Measurements from ENCODE around the gene DHDDS.

Gene DHDDS

GRCh38 chr1:26418865-26419349 lies 13.2 kb upstream of the DHDDS start:
- DNase-seq: no peak

GRCh38 chr1:26419494-26419893 lies 12.6 kb upstream of the DHDDS start:
- no peak for DNase-seq

GRCh38 chr1:26429721-26430120 lies 2.4 kb upstream of the DHDDS start:
- no peak for DNase-seq

GRCh38 chr1:26432793-26433192 lies 672 bp downstream of the DHDDS start:
- DNase-seq: no peak

- DNase-seq: no peak
These were observed 2.1 kb downstream of the DHDDS start for GRCh38 chr1:26434161-26434752.

GRCh38 chr1:26438041-26438440 lies 5.9 kb downstream of the DHDDS start:
- no peak for DNase-seq

- no peak for DNase-seq
These were observed 8.1 kb downstream of the DHDDS start for GRCh38 chr1:26440259-26440658.

GRCh38 chr1:26449868-26450267 lies 17.7 kb downstream of the DHDDS start:
- DNase-seq: no peak

- DNase-seq: no peak
These were observed 18.8 kb downstream of the DHDDS start for GRCh38 chr1:26450908-26451307.

GRCh38 chr1:26452459-26453183 lies 20.5 kb downstream of the DHDDS start:
- DNase-seq: no peak

GRCh38 chr1:26459148-26459547 lies 27.0 kb downstream of the DHDDS start:
- no peak for DNase-seq

GRCh38 chr1:26459573-26460031 lies 27.5 kb downstream of the DHDDS start:
- DNase-seq: no peak

GRCh38 chr1:26468911-26469310 lies 36.8 kb downstream of the DHDDS start:
- DNase-seq: no peak

GRCh38 chr1:26469558-26469957 lies 37.4 kb downstream of the DHDDS start:
- DNase-seq: no peak

GRCh38 chr1:26470878-26471497 lies 38.9 kb downstream of the DHDDS start:
- no peak for DNase-seq

- peak; percentile 8 to 58 (median 18) for DNase-seq
These were observed 39.6 kb downstream of the DHDDS start for GRCh38 chr1:26471498-26472319.

- DNase-seq: peak; percentile 72 to 94 (median 83)
These were observed 40.3 kb downstream of the DHDDS start, which contains the start of gene HMGN2 for GRCh38 chr1:26472320-26472900. HMGN2 (plus strand) TSS chr1:26472440; CDS start chr1:26472613, 173 bp downstream.

- peak; percentile 85 to 96 (median 95) for DNase-seq
These were observed 41.1 kb downstream of the DHDDS start for GRCh38 chr1:26472901-26473845.

- DNase-seq: no peak
These were observed 42.7 kb downstream of the DHDDS start for GRCh38 chr1:26474818-26475217.

- DNase-seq: no peak
These were observed 43.9 kb downstream of the DHDDS start for GRCh38 chr1:26475989-26476388.

GRCh38 chr1:26476958-26477357 lies 44.8 kb downstream of the DHDDS start:
- DNase-seq: no peak
